Caco-2 (cell line): ENCODE data around the gene CHCHD6. TPM values are rescaled to one million over a fixed set of nuclear protein-coding genes. Genes with fewer than 3 reads are reported as not detected.

Experiments used
- BruUV-seq: library from RNA; stranded (reverse); fragments of 400-500 nt; replicated peaks from 2 replicates; lab custom pipeline; 2021; lab: Mats Ljungman, UMichigan
- CTCF ChIA-PET: fragments of 300-600 bp; sonication (Branson Sonifier 250); formaldehyde crosslinking; loops from one replicate; lab custom pipeline; 2022; ENCODE audit warnings: antibody characterized with exemption; lab: Charles Lee
- POLR2A ChIA-PET: fragments of 300-600 bp; sonication (Branson Sonifier 250); formaldehyde crosslinking; loops from one replicate; lab custom pipeline; 2022; ENCODE audit warnings: antibody characterized with exemption; lab: Charles Lee
- DNase-seq, 2 experiments: peaks; one replicate each; pipeline versions ENCODE4 v3.0.0 to v3.0.0-alpha.2; 2020 to 2022
- H3K27me3 ChIP-seq: replicated peaks from 2 replicates; pipeline ENCODE4 v1.6.0; 2011; ENCODE audit warnings: low read length; ENCODE audit not compliant: control insufficient read depth, insufficient read depth
- H3K36me3 ChIP-seq: 2 replicates; pipeline ENCODE4 v1.5.1; 2011; ENCODE audit warnings: low read length; ENCODE audit not compliant: control insufficient read depth, insufficient read depth
- H3K4me1 ChIP-seq: fragments of 250-450 bp; sonication (Bioruptor Pico); 2 replicates; pipeline ENCODE4 v1.5.1; 2020; ENCODE audit warnings: mild to moderate bottlenecking
- H3K4me3 ChIP-seq: 2 replicates; pipeline ENCODE4 v1.5.1; 2011; ENCODE audit warnings: low read depth, mild to moderate bottlenecking, control low read depth, low read length
- H3K9me3 ChIP-seq: fragments of 250-450 bp; sonication (Bioruptor Pico); 2 replicates; pipeline ENCODE4 v1.5.1; 2020; ENCODE audit warnings: mild to moderate bottlenecking, moderate library complexity
- H3K27ac Mint-ChIP-seq: one replicate; pipeline ENCODE4 v1.8.0; 2022; ENCODE audit warnings: mixed read lengths; ENCODE audit not compliant: unreplicated experiment
- H3K27me3 Mint-ChIP-seq: one replicate; pipeline ENCODE4 v1.8.0; 2022; ENCODE audit warnings: mixed read lengths; ENCODE audit not compliant: insufficient read depth, unreplicated experiment
- H3K36me3 Mint-ChIP-seq: one replicate; pipeline ENCODE4 v1.8.0; 2022; ENCODE audit warnings: mild to moderate bottlenecking, mixed read lengths; ENCODE audit not compliant: insufficient read depth, unreplicated experiment
- H3K4me1 Mint-ChIP-seq: one replicate; pipeline ENCODE4 v1.8.0; 2022; ENCODE audit warnings: low read depth, mixed read lengths; ENCODE audit not compliant: unreplicated experiment
- H3K4me3 Mint-ChIP-seq: one replicate; pipeline ENCODE4 v1.8.0; 2022; ENCODE audit warnings: mild to moderate bottlenecking, moderate library complexity, mixed read lengths; ENCODE audit not compliant: unreplicated experiment
- H3K9me3 Mint-ChIP-seq: one replicate; pipeline ENCODE4 v1.8.0; 2022; ENCODE audit warnings: mixed read lengths; ENCODE audit not compliant: unreplicated experiment
- CTCF ChIP-seq, 2 experiments: fragments of 200-600 bp in 1 of 2; IDR thresholded peaks; 1 replicate in 1 of 2; 2 replicates in 1 of 2; pipeline versions ENCODE4 v1.5.1 to v1.8.0; 2011 to 2022; ENCODE audit warnings: antibody characterized with exemption in 1 of 2, control low read depth in 1 of 2, inconsistent platforms in 1 of 2, low read depth in 1 of 2, low read length in 1 of 2, mild to moderate bottlenecking in 1 of 2, moderate library complexity in 1 of 2; ENCODE audit not compliant: insufficient read depth in 1 of 2, severe bottlenecking in 1 of 2, unreplicated experiment in 1 of 2
- intact Hi-C: fragments of 100-400 bp; cut with micrococcal nuclease; formaldehyde crosslinking; loops from one replicate; pipeline ENCODE4 v1.10.0; 2022; ENCODE audit not compliant: unreplicated experiment
- total RNA-seq: library from RNA; stranded (reverse); gene quantifications from 2 replicates; pipeline ENCODE4 v1.2.3, GENCODE V29; 2022

Gene CHCHD6
- total RNA-seq, 1 experiment from 2014 or later: 49.5 TPM

GRCh38 chr3:126946405-126946804 is 242.4 kb downstream of the CHCHD6 start:
- Histone ChIP-seq H3K36me3 (no peaks in the 10 kb centered on the region), H3K4me1 (no peaks in the 10 kb centered on the region), H3K27me3 (no peaks in the 10 kb centered on the region), H3K4me3 (no peak overlapping the region), H3K9me3 (no peaks in the 10 kb centered on the region)
- POLR2A ChIA-PET: no interaction called here
- Mint-ChIP-seq H3K4me1 (no peaks in the 10 kb centered on the region), H3K9me3 (no peaks in the 10 kb centered on the region), H3K27ac (no peak overlapping the region), H3K4me3 (no peak overlapping the region), H3K27me3 (no peaks in the 10 kb centered on the region), H3K36me3 (peaks cover 6% of the 10 kb centered on the region)
- no TSS peak for BruUV-seq
- CTCF ChIA-PET: no interaction called here
- DNase-seq: no peak
- intact Hi-C loops: no loop called here
- no peak for TF ChIP-seq CTCF (IDR thresholded peaks at IDR 0.05; ENCODE audit: insufficient read depth in 1 of 2, low read depth in 1 of 2, low read length in 1 of 2, severe bottlenecking in 1 of 2, unreplicated experiment in 1 of 2)

GRCh38 chr3:126947429-126947828 is 243.4 kb downstream of the CHCHD6 start:
- no peak for DNase-seq
- BruUV-seq: no TSS peak
- Mint-ChIP-seq H3K4me1 (no peaks in the 10 kb centered on the region), H3K4me3 (no peak overlapping the region), H3K36me3 (no peaks in the 10 kb centered on the region), H3K27me3 (no peaks in the 10 kb centered on the region), H3K27ac (no peak overlapping the region), H3K9me3 (no peaks in the 10 kb centered on the region)
- H3K4me3 ChIP-seq: no peak overlapping the region
- H3K9me3 ChIP-seq: no peaks in the 10 kb centered on the region
- no peaks in the 10 kb centered on the region for H3K36me3 ChIP-seq
- ChIA-PET CTCF (no interaction called here), POLR2A (no interaction called here)
- TF ChIP-seq CTCF (IDR thresholded peaks at IDR 0.05; ENCODE audit: insufficient read depth in 1 of 2, low read depth in 1 of 2, low read length in 1 of 2, severe bottlenecking in 1 of 2, unreplicated experiment in 1 of 2): no peak
- no peaks in the 10 kb centered on the region for H3K4me1 ChIP-seq
- intact Hi-C loops: no loop called here
- no peaks in the 10 kb centered on the region for H3K27me3 ChIP-seq

DNA sequence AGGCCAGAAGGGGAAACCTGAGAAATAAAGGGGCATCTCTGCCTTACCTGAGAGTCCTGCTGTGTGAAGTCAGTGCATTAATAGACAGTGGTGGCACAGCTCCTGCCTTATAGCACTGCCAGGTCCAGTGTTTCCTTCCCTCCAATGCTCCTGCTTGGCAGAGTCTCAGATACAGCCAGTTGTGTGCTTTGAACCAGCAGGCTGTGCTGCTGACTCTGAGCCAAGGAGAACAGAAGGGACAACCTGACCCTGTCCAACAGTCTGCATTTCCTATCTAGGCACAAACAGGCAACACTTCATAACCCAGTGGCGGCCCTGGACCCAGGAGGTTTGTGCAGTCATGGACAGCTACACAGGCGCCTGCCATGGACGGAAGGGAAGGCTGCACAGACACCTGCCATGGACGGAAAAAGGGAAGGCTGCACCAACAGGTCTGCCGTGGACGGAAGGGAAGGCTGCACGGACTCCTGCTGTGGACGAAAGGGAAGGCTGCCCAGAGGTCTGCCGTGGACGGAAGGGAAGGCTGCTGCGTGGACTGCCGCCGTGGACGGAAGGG is 245.0 kb downstream of the CHCHD6 start:
- Mint-ChIP-seq H3K36me3 (no peaks in the 10 kb centered on the region), H3K4me3 (no peak overlapping the region), H3K4me1 (no peaks in the 10 kb centered on the region), H3K9me3 (no peaks in the 10 kb centered on the region), H3K27ac (no peak overlapping the region), H3K27me3 (no peaks in the 10 kb centered on the region)
- no peaks in the 10 kb centered on the region for H3K4me1 ChIP-seq
- CTCF ChIA-PET: no interaction called here
- no peak overlapping the region for H3K4me3 ChIP-seq
- H3K9me3 ChIP-seq: no peaks in the 10 kb centered on the region
- no TSS peak for BruUV-seq
- TF ChIP-seq CTCF (IDR thresholded peaks at IDR 0.05; ENCODE audit: insufficient read depth in 1 of 2, low read depth in 1 of 2, low read length in 1 of 2, severe bottlenecking in 1 of 2, unreplicated experiment in 1 of 2): no peak
- H3K36me3 ChIP-seq: no peaks in the 10 kb centered on the region
- no peak for DNase-seq
- H3K27me3 ChIP-seq: no peaks in the 10 kb centered on the region
- POLR2A ChIA-PET: no interaction called here
- intact Hi-C loops: no loop called here
